SK-N-SH (cell line): Measurements from ENCODE around the gene NAPA. TPM values are rescaled to one million over a fixed set of nuclear protein-coding genes. Genes with fewer than 3 reads are reported as not detected.

Source experiments
- CTCF ChIA-PET: fragments of 300-600, 350-600 bp; formaldehyde crosslinking; extraction: SDS; loops from one replicate; lab custom pipeline; 2021; lab: Yijun Ruan, JAX
- POLR2A ChIA-PET: fragments of 350-600 bp; sonication (Branson Sonifier 250); formaldehyde crosslinking; extraction: SDS; loops from one replicate; lab custom pipeline; 2020; ENCODE audit warnings: antibody characterized with exemption, inconsistent platforms; lab: Yijun Ruan, JAX
- DNase-seq: peaks from one replicate; pipeline ENCODE4 v3.0.0; 2012
- H2AFZ ChIP-seq: fragments of 200-600 bp; sonication (generic); 2 replicates; pipeline ENCODE4 v1.8.1; 2016; ENCODE audit warnings: antibody characterized with exemption, mild to moderate bottlenecking, low read depth
- H3F3A ChIP-seq: fragments of 200-600 bp; sonication (generic); replicated peaks from 2 replicates; pipeline ENCODE3; 2016; ENCODE audit warnings: antibody characterized with exemption, mild to moderate bottlenecking; ENCODE audit not compliant: insufficient read depth
- H3K27ac ChIP-seq, 2 experiments: fragments of 200-500 bp in 1 of 2; fragments of 200-600 bp in 1 of 2; sonication (Bioruptor generic) in 1 of 2; sonication (generic), shearing (Covaris generic) in 1 of 2; 2 replicates each; pipeline versions ENCODE4 v1.5.1 to v1.6.1; 2014 to 2016; ENCODE audit warnings: low read depth in 2 of 2, inconsistent platforms in 1 of 2, low read length in 1 of 2, mild to moderate bottlenecking in 1 of 2, mixed read lengths in 1 of 2
- H3K27me3 ChIP-seq: fragments of 200-600 bp; sonication (generic), shearing (Covaris generic); 2 replicates; pipeline ENCODE4 v1.6.1; 2016; ENCODE audit warnings: mixed run types; ENCODE audit not compliant: insufficient read depth
- H3K36me3 ChIP-seq, 2 experiments: fragments of 200-500 bp in 1 of 2; fragments of 200-600 bp in 1 of 2; sonication (Bioruptor generic) in 1 of 2; sonication (generic) in 1 of 2; replicated peaks in 1 of 2; 2 replicates each; pipeline versions ENCODE3 to v1.5.1; 2014 to 2016; ENCODE audit warnings: low read length in 1 of 2, mild to moderate bottlenecking in 1 of 2; ENCODE audit not compliant: insufficient read depth in 2 of 2, control insufficient read depth in 1 of 2
- H3K4me1 ChIP-seq, 2 experiments: fragments of 200-500 bp in 1 of 2; fragments of 200-600 bp in 1 of 2; sonication (Bioruptor generic) in 1 of 2; sonication (generic), shearing (Covaris generic) in 1 of 2; 2 replicates each; pipeline versions ENCODE4 v1.5.1 to v1.6.1; 2014 to 2016; ENCODE audit warnings: low read depth in 1 of 2, low read length in 1 of 2, mixed run types in 1 of 2; ENCODE audit not compliant: insufficient read depth in 2 of 2, control insufficient read depth in 1 of 2
- H3K4me2 ChIP-seq: fragments of 200-600 bp; sonication (generic), shearing (Covaris generic); 2 replicates; pipeline ENCODE4 v1.6.1; 2017; ENCODE audit warnings: mixed run types
- H3K4me3 ChIP-seq, 2 experiments: fragments of 200-500 bp in 1 of 2; fragments of 200-600 bp in 1 of 2; sonication (Bioruptor generic) in 1 of 2; sonication (generic), shearing (Covaris generic) in 1 of 2; 2 replicates each; pipeline versions ENCODE4 v1.5.1 to v1.8.1; 2014 to 2016; ENCODE audit warnings: low read depth in 2 of 2, inconsistent platforms in 1 of 2, low read length in 1 of 2, mild to moderate bottlenecking in 1 of 2, mixed read lengths in 1 of 2, moderate library complexity in 1 of 2
- H3K79me2 ChIP-seq: fragments of 200-600 bp; sonication (generic); 2 replicates; pipeline ENCODE4 v1.8.1; 2017; ENCODE audit warnings: mild to moderate bottlenecking; ENCODE audit not compliant: insufficient read depth
- H3K9ac ChIP-seq: fragments of 200-600 bp; sonication (generic); 2 replicates; pipeline ENCODE4 v1.6.1; 2017; ENCODE audit warnings: mixed run types
- H3K9me2 ChIP-seq: fragments of 200-600 bp; sonication (generic); 2 replicates; pipeline ENCODE4 v1.6.1; 2017; ENCODE audit warnings: mixed run types
- H3K9me3 ChIP-seq: fragments of 200-600 bp; sonication (generic); 2 replicates; pipeline ENCODE4 v1.6.1; 2017; ENCODE audit warnings: mixed run types, mild to moderate bottlenecking, moderate library complexity
- H4K20me1 ChIP-seq: fragments of 200-600 bp; sonication (generic); 2 replicates; pipeline ENCODE4 v1.6.1; 2017; ENCODE audit warnings: mild to moderate bottlenecking, mixed run types; ENCODE audit not compliant: insufficient read depth
- CHD2 ChIP-seq: fragments of 150-350 bp; IDR thresholded peaks from 2 replicates; pipeline ENCODE4 v1.6.1; 2018; ENCODE audit warnings: low read length; ENCODE audit not compliant: partially characterized antibody
- EP300 ChIP-seq, 2 experiments: IDR thresholded peaks; 2 replicates each; pipeline versions ENCODE4 v1.4.0 to v1.6.1; 2012; ENCODE audit warnings: borderline replicate concordance in 1 of 2, low read depth in 1 of 2, low read length in 1 of 2
- EZH2phosphoT487 ChIP-seq: fragments of 200-600 bp; sonication (generic); IDR thresholded peaks from 2 replicates; pipeline ENCODE4 v1.6.1; 2017; ENCODE audit warnings: low read depth, mixed run types, mild to moderate bottlenecking, antibody characterized with exemption, moderate library complexity, borderline replicate concordance
- FOSL2 ChIP-seq: IDR thresholded peaks from 2 replicates; pipeline ENCODE4 v1.4.0; 2012; ENCODE audit warnings: low read depth, mild to moderate bottlenecking, moderate library complexity, borderline replicate concordance
- FOXM1 ChIP-seq: IDR thresholded peaks from 2 replicates; pipeline ENCODE4 v1.4.0; 2012; ENCODE audit warnings: low read depth, mild to moderate bottlenecking
- GATA2 ChIP-seq: sonication (generic); formaldehyde crosslinking; IDR thresholded peaks from 2 replicates; pipeline ENCODE4 v1.5.0; 2020; ENCODE audit warnings: mild to moderate bottlenecking, missing genetic modification reagents
- NFIC ChIP-seq: IDR thresholded peaks from 2 replicates; pipeline ENCODE4 v1.4.0; 2012; ENCODE audit warnings: borderline replicate concordance
- NRF1 ChIP-seq: IDR thresholded peaks from 2 replicates; pipeline ENCODE4 v1.6.1; 2012; ENCODE audit warnings: low read depth, mild to moderate bottlenecking, low read length
- RAD21 ChIP-seq: IDR thresholded peaks from 2 replicates; pipeline ENCODE4 v1.6.1; 2012; ENCODE audit warnings: mild to moderate bottlenecking, low read length
- RCOR1 ChIP-seq: fragments of 150-350 bp; IDR thresholded peaks from 2 replicates; pipeline ENCODE4 v1.6.1; 2017; ENCODE audit warnings: antibody characterized with exemption, low read length
- SIN3A ChIP-seq: IDR thresholded peaks from 2 replicates; pipeline ENCODE4 v1.6.1; 2012; ENCODE audit warnings: low read depth, mild to moderate bottlenecking, low read length, moderate library complexity, borderline replicate concordance
- SMC3 ChIP-seq: IDR thresholded peaks from 2 replicates; pipeline ENCODE4 v1.6.1; 2012; ENCODE audit warnings: low read depth, low read length, improper control_type of control experiment
- TAF1 ChIP-seq: IDR thresholded peaks from 2 replicates; pipeline ENCODE4 v1.6.1; 2012; ENCODE audit warnings: low read depth, mild to moderate bottlenecking, low read length, moderate library complexity, borderline replicate concordance
- TEAD4 ChIP-seq: IDR thresholded peaks from 2 replicates; pipeline ENCODE4 v1.4.0; 2012; ENCODE audit warnings: mild to moderate bottlenecking, borderline replicate concordance; ENCODE audit not compliant: insufficient read depth
- YY1 ChIP-seq: IDR thresholded peaks from 2 replicates; pipeline ENCODE4 v1.4.0; 2012; ENCODE audit warnings: low read depth, mild to moderate bottlenecking
- WGBS: methylation state at CpG from one replicate; pipeline ENCODE4 v1.1.6; 2017; ENCODE audit warnings: low lambda C conversion rate; 5-methylcytosine and 5-hydroxymethylcytosine counted together
- polyA plus RNA-seq, 3 experiments: library from polyadenylated mRNA; depleted of rRNA; stranded (reverse); fragments of >200 nt; gene quantifications; 2 replicates each; pipeline ENCODE4 v1.2.3, GENCODE V29; 2012
- TF ChIP-seq, protein P1 (sequence below): IDR thresholded peaks from 2 replicates; pipeline ENCODE4; 2012
- TF ChIP-seq, protein P2 (sequence below): IDR thresholded peaks from 2 replicates; pipeline ENCODE4 v1.4.0; 2012; ENCODE audit warnings: low read depth
- TF ChIP-seq, protein P3 (sequence below): fragments of 200-600 bp; sonication (generic); IDR thresholded peaks from 2 replicates; pipeline ENCODE4 v1.6.1; 2017; ENCODE audit warnings: antibody characterized with exemption, mild to moderate bottlenecking, moderate library complexity
- TF ChIP-seq, protein P4 (sequence below): fragments of 150-350 bp; IDR thresholded peaks from 2 replicates; pipeline ENCODE4 v1.6.1; 2017; ENCODE audit warnings: antibody characterized with exemption, low read length, low read depth, borderline replicate concordance
- TF ChIP-seq, protein P5 (sequence below): fragments of 150-350 bp; IDR thresholded peaks from 2 replicates; pipeline ENCODE4 v1.6.1; 2016; ENCODE audit warnings: mild to moderate bottlenecking, low read depth, low read length

Gene NAPA
- polyA plus RNA-seq, 1 of the 3 experiments (the other 2 are of a cell fraction), result 84.1 TPM

DNA sequence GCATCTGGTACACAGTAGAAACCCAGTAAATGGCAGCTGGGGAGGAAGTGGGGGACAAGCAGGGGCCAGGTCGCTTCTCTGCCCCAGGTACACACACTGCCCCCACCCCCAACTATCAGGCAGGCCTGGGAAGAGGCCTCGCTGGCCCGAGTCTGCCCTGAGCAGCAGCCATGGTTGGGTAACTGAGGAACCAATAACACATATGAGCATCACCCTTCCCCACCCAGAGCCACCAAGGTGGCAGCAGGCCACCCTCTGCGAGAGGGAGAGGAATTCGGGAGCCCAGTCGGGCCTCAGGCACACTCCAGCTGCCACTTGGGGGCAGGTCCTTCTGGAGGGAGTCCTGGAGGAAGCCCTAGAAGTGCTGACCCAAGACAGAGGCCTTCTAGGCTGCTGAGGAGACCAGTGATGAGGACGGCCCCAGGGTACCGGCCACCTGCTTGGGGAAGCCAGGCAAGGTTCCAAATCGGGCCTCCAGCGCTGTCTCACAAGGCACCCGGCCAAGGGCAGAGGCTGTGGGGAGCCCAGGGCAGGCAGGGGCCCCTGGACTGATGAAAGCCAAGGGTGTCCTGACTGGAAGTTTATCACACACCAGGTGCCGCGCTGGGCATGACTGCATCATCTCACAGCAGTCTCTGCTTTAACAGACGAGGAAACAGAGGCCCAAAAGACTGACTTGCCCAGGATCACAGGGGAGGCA lies 16.9 kb downstream of the NAPA start:
- ChIA-PET POLR2A (interaction anchor here (1.0 to 1.3 kb wide), 2 partner anchors 14 to 102 kb away, joined by 3 to 4 read pairs; partner anchors contain the start of gene KPTN), CTCF (interaction anchor here (1.0 to 8.8 kb wide), 6 partner anchors 9 to 200 kb away, joined by 3 to 67 read pairs (median 8); partner anchors contain the start of genes DHX34, KPTN and NAPA)
- no peaks in the 10 kb centered on the region for H3K27me3 ChIP-seq
- H3K9me3 ChIP-seq, result no peaks in the 10 kb centered on the region
- H2AFZ ChIP-seq, result no peak overlapping the region
- no peaks in the 10 kb centered on the region for H3K9me2 ChIP-seq
- TF ChIP-seq FOSL2 (no peak), RCOR1 (no peak), YY1 (no peak), TAF1 (no peak), NRF1 (no peak), SMC3 (no peak), FOXM1 (no peak), NFIC (no peak), TEAD4 (no peak), EZH2phosphoT487 (no peak), EP300 (IDR thresholded peaks at IDR 0.05; ENCODE audit: borderline replicate concordance in 1 of 2, low read depth in 1 of 2, low read length in 1 of 2) (no peak), SIN3A (no peak), GATA2 (no peak), CHD2 (no peak), RAD21 (no peak)
- TF ChIP-seq, protein P1, sequence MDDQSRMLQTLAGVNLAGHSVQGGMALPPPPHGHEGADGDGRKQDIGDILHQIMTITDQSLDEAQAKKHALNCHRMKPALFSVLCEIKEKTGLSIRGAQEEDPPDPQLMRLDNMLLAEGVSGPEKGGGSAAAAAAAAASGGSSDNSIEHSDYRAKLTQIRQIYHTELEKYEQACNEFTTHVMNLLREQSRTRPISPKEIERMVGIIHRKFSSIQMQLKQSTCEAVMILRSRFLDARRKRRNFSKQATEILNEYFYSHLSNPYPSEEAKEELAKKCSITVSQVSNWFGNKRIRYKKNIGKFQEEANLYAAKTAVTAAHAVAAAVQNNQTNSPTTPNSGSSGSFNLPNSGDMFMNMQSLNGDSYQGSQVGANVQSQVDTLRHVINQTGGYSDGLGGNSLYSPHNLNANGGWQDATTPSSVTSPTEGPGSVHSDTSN, result no peak
- TF ChIP-seq, protein P2, sequence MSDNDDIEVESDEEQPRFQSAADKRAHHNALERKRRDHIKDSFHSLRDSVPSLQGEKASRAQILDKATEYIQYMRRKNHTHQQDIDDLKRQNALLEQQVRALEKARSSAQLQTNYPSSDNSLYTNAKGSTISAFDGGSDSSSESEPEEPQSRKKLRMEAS, result no peak
- TF ChIP-seq, protein P3, sequence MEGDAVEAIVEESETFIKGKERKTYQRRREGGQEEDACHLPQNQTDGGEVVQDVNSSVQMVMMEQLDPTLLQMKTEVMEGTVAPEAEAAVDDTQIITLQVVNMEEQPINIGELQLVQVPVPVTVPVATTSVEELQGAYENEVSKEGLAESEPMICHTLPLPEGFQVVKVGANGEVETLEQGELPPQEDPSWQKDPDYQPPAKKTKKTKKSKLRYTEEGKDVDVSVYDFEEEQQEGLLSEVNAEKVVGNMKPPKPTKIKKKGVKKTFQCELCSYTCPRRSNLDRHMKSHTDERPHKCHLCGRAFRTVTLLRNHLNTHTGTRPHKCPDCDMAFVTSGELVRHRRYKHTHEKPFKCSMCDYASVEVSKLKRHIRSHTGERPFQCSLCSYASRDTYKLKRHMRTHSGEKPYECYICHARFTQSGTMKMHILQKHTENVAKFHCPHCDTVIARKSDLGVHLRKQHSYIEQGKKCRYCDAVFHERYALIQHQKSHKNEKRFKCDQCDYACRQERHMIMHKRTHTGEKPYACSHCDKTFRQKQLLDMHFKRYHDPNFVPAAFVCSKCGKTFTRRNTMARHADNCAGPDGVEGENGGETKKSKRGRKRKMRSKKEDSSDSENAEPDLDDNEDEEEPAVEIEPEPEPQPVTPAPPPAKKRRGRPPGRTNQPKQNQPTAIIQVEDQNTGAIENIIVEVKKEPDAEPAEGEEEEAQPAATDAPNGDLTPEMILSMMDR, result no peak
- TF ChIP-seq, protein P4, sequence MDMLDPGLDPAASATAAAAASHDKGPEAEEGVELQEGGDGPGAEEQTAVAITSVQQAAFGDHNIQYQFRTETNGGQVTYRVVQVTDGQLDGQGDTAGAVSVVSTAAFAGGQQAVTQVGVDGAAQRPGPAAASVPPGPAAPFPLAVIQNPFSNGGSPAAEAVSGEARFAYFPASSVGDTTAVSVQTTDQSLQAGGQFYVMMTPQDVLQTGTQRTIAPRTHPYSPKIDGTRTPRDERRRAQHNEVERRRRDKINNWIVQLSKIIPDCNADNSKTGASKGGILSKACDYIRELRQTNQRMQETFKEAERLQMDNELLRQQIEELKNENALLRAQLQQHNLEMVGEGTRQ, result no peak
- TF ChIP-seq, protein P5, sequence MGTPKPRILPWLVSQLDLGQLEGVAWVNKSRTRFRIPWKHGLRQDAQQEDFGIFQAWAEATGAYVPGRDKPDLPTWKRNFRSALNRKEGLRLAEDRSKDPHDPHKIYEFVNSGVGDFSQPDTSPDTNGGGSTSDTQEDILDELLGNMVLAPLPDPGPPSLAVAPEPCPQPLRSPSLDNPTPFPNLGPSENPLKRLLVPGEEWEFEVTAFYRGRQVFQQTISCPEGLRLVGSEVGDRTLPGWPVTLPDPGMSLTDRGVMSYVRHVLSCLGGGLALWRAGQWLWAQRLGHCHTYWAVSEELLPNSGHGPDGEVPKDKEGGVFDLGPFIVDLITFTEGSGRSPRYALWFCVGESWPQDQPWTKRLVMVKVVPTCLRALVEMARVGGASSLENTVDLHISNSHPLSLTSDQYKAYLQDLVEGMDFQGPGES, result no peak
- no peak overlapping the region for H3K4me2 ChIP-seq
- no peak overlapping the region for H3K4me3 ChIP-seq
- no peak overlapping the region for H3K9ac ChIP-seq
- no peaks in the 10 kb centered on the region for H4K20me1 ChIP-seq
- H3K27ac ChIP-seq, result peak overlapping the region in 1 of 2 experiments; percentile 84; a peak in 2 of 4 replicates
- H3K36me3 ChIP-seq, result peaks cover 8 to 47% of the 10 kb centered on the region in 2 experiments
- no peaks in the 10 kb centered on the region for H3F3A ChIP-seq
- peaks cover 0 to 63% of the 10 kb centered on the region in 2 experiments; a peak in 1 of 4 replicates for H3K4me1 ChIP-seq
- DNase-seq, result no peak
- no peaks in the 10 kb centered on the region for H3K79me2 ChIP-seq
- WGBS, result 86% methylated on average over 9 of the region's 14 CpGs
